ENCODE measurements around the gene ELK4.

Gene ELK4

GRCh38 chr1:205631768-205632668 lies at the start of gene ELK4:
Gene ELK4 (minus strand): TSS chr1:205632011. CDS start chr1:205623882, 8,129 bp downstream.
- H3K27ac Mint-ChIP-seq = peak within 1 kb of the TSS; percentile 97
- H3K27me3 Mint-ChIP-seq (ENCODE audit: low read depth) = peaks cover 5% of the 10 kb centered on the region
- H3K4me3 Mint-ChIP-seq = peak within 1 kb of the TSS; percentile 90
- DNase-seq (ENCODE audit: low spot score) = peak; percentile 99
- peaks cover 13% of the 10 kb centered on the region for H3K36me3 Mint-ChIP-seq (ENCODE audit: low read depth)
- peaks cover 29% of the 10 kb centered on the region for H3K4me1 Mint-ChIP-seq (ENCODE audit: low read depth)
- no peaks in the 10 kb centered on the region for H3K9me3 Mint-ChIP-seq

- Mint-ChIP-seq H3K27me3 (ENCODE audit: low read depth) (peaks cover 16% of the 10 kb centered on the region), H3K27ac (no peak overlapping the region), H3K36me3 (ENCODE audit: low read depth) (no peaks in the 10 kb centered on the region), H3K4me3 (peak overlapping the region; percentile 71), H3K9me3 (no peaks in the 10 kb centered on the region), H3K4me1 (ENCODE audit: low read depth) (peaks cover 3% of the 10 kb centered on the region)
- no peak for DNase-seq (ENCODE audit: low spot score)
Observed at GRCh38 chr1:205681364-205681763, 49.6 kb upstream of the ELK4 start.

- Mint-ChIP-seq H3K27ac (no peak within 1 kb of the TSS), H3K27me3 (ENCODE audit: low read depth) (peaks cover 19% of the 10 kb centered on the region), H3K36me3 (ENCODE audit: low read depth) (no peaks in the 10 kb centered on the region), H3K4me1 (ENCODE audit: low read depth) (peaks cover 3% of the 10 kb centered on the region), H3K9me3 (no peaks in the 10 kb centered on the region), H3K4me3 (peak within 1 kb of the TSS; percentile 79)
- peak; percentile 13 for DNase-seq (ENCODE audit: low spot score)
Observed at GRCh38 chr1:205680073-205680851, 48.5 kb upstream of the ELK4 start, which contains the start of gene SLC45A3. Gene SLC45A3 (minus strand): TSS chr1:205680509. CDS start chr1:205664656, 15,853 bp downstream.

- Mint-ChIP-seq H3K9me3 (no peaks in the 10 kb centered on the region), H3K27me3 (ENCODE audit: low read depth) (peaks cover 20% of the 10 kb centered on the region), H3K36me3 (ENCODE audit: low read depth) (no peaks in the 10 kb centered on the region), H3K4me1 (ENCODE audit: low read depth) (peaks cover 3% of the 10 kb centered on the region), H3K4me3 (peak overlapping the region; percentile 79), H3K27ac (no peak overlapping the region)
- no peak for DNase-seq (ENCODE audit: low spot score)
Observed at GRCh38 chr1:205678286-205679111, 46.7 kb upstream of the ELK4 start.

- Mint-ChIP-seq H3K27me3 (ENCODE audit: low read depth) (peaks cover 20% of the 10 kb centered on the region), H3K4me1 (ENCODE audit: low read depth) (peaks cover 3% of the 10 kb centered on the region), H3K36me3 (ENCODE audit: low read depth) (no peaks in the 10 kb centered on the region), H3K27ac (no peak overlapping the region), H3K4me3 (no peak overlapping the region), H3K9me3 (no peaks in the 10 kb centered on the region)
- no peak for DNase-seq (ENCODE audit: low spot score)
Observed at GRCh38 chr1:205677167-205677566, 45.4 kb upstream of the ELK4 start.

- Mint-ChIP-seq H3K4me1 (ENCODE audit: low read depth) (peaks cover 3% of the 10 kb centered on the region), H3K27me3 (ENCODE audit: low read depth) (peaks cover 16% of the 10 kb centered on the region), H3K4me3 (no peak overlapping the region), H3K27ac (no peak overlapping the region), H3K36me3 (ENCODE audit: low read depth) (no peaks in the 10 kb centered on the region), H3K9me3 (no peaks in the 10 kb centered on the region)
- no peak for DNase-seq (ENCODE audit: low spot score)
Observed at GRCh38 chr1:205676597-205676996, 44.8 kb upstream of the ELK4 start.

- H3K4me3 Mint-ChIP-seq = no peak overlapping the region
- no peak overlapping the region for H3K27ac Mint-ChIP-seq
- DNase-seq (ENCODE audit: low spot score) = no peak
- no peaks in the 10 kb centered on the region for H3K36me3 Mint-ChIP-seq (ENCODE audit: low read depth)
- no peaks in the 10 kb centered on the region for H3K9me3 Mint-ChIP-seq
- peaks cover 3% of the 10 kb centered on the region for H3K4me1 Mint-ChIP-seq (ENCODE audit: low read depth)
- H3K27me3 Mint-ChIP-seq (ENCODE audit: low read depth) = peaks cover 10% of the 10 kb centered on the region
Observed at GRCh38 chr1:205676002-205676401, 44.2 kb upstream of the ELK4 start.

GRCh38 chr1:205675247-205675646 lies 43.4 kb upstream of the ELK4 start:
- DNase-seq (ENCODE audit: low spot score) = no peak
- H3K27me3 Mint-ChIP-seq (ENCODE audit: low read depth) = peaks cover 5% of the 10 kb centered on the region
- H3K9me3 Mint-ChIP-seq = no peaks in the 10 kb centered on the region
- no peak overlapping the region for H3K27ac Mint-ChIP-seq
- no peak overlapping the region for H3K4me3 Mint-ChIP-seq
- H3K36me3 Mint-ChIP-seq (ENCODE audit: low read depth) = no peaks in the 10 kb centered on the region
- peaks cover 3% of the 10 kb centered on the region for H3K4me1 Mint-ChIP-seq (ENCODE audit: low read depth)

GRCh38 chr1:205672970-205673369 lies 41.2 kb upstream of the ELK4 start:
- peaks cover 5% of the 10 kb centered on the region for H3K27me3 Mint-ChIP-seq (ENCODE audit: low read depth)
- no peak overlapping the region for H3K4me3 Mint-ChIP-seq
- H3K27ac Mint-ChIP-seq = no peak overlapping the region

GRCh38 chr1:205672395-205672889 lies 40.6 kb upstream of the ELK4 start:
- Mint-ChIP-seq H3K4me3 (no peak overlapping the region), H3K27ac (no peak overlapping the region), H3K27me3 (ENCODE audit: low read depth) (peaks cover 5% of the 10 kb centered on the region), H3K36me3 (ENCODE audit: low read depth) (no peaks in the 10 kb centered on the region), H3K4me1 (ENCODE audit: low read depth) (peaks cover under 1% of the 10 kb centered on the region), H3K9me3 (no peaks in the 10 kb centered on the region)
- DNase-seq (ENCODE audit: low spot score) = no peak

More at GRCh38 chr1:205672970-205673369, 41.2 kb upstream of the ELK4 start:
- Mint-ChIP-seq H3K36me3 (ENCODE audit: low read depth) (no peaks in the 10 kb centered on the region), H3K4me1 (ENCODE audit: low read depth) (peaks cover 1% of the 10 kb centered on the region), H3K9me3 (no peaks in the 10 kb centered on the region)
- no peak for DNase-seq (ENCODE audit: low spot score)

- DNase-seq (ENCODE audit: low spot score) = no peak
Observed at GRCh38 chr1:205670611-205671430, 39.0 kb upstream of the ELK4 start.

GRCh38 chr1:205670150-205670446 lies 38.3 kb upstream of the ELK4 start:
- Mint-ChIP-seq H3K9me3 (no peaks in the 10 kb centered on the region), H3K4me3 (no peak overlapping the region), H3K36me3 (ENCODE audit: low read depth) (no peaks in the 10 kb centered on the region), H3K27me3 (ENCODE audit: low read depth) (no peaks in the 10 kb centered on the region), H3K4me1 (ENCODE audit: low read depth) (peaks cover 3% of the 10 kb centered on the region), H3K27ac (no peak overlapping the region)
- DNase-seq (ENCODE audit: low spot score) = no peak

More at GRCh38 chr1:205670611-205671430, 39.0 kb upstream of the ELK4 start:
- Mint-ChIP-seq H3K27me3 (ENCODE audit: low read depth) (peaks cover 5% of the 10 kb centered on the region), H3K36me3 (ENCODE audit: low read depth) (no peaks in the 10 kb centered on the region), H3K4me3 (no peak overlapping the region), H3K27ac (no peak overlapping the region), H3K9me3 (no peaks in the 10 kb centered on the region), H3K4me1 (ENCODE audit: low read depth) (no peaks in the 10 kb centered on the region)

Measured in T-helper 2 cell treated with Interferon-gamma antibody and Interleukin-4, amounts not matched to agents 5 μg/mL and 100 μg/mL, for 36 hours (primary cell).